ENCODE results near the gene ZNF827. TPM values are rescaled to one million over a fixed set of nuclear protein-coding genes. Genes with fewer than 3 reads are reported as not detected.

ZNF827 gene
- total RNA-seq, 2 experiments from 2014 or later, result 21.8 to 22.4 TPM

DNA sequence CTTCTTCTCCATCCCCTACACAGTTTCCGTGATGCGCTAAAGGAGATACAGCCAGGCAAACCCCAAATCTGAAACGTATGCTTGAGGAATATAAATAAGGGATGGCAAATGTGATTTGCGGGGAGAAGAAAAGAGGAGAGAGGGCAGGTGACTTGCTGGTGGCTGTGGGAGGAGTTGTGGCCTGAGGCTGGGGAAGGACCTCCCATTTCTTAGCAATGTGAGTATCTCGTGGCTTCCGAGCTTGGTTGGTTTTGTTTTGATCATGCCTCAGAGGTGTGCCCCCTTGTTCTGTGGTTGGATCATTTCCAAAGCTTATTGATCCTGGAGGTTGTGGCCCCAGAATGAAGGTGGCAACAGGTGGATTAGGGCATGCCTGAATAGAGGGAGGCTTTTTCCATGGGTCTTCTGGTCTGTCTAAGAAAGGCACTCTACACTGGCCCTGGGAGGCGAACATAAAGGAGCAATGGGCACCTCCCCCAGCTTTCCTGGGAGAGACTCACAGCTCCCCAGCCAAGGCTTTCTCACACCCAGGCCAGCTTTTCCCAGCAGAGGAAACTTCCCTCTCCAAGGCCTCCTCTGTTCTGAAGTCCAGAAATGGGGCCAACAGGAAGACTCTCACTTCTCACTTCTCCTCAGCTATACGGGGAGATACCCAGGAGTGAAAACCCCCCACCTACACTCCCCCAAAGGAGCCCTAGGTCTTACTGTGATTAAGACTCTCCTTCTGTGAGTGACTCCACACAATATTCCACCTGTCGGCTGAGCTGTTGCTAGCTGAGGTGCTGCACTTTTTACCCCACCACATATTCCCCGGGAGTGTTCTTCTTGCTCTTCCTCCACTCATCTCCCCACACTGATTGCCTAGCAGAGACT, 218.6 kb downstream of the ZNF827 start:
- no peaks in the 10 kb centered on the region for H3K36me3 Mint-ChIP-seq
- peaks cover 4% of the 10 kb centered on the region for H3K9me3 Mint-ChIP-seq
- H3K4me1 Mint-ChIP-seq, result peaks cover 12% of the 10 kb centered on the region
- ATAC-seq (ENCODE audit: low read depth) (peak; percentile 61), DNase-seq (no peak)
- no peak overlapping the region for H3K27ac Mint-ChIP-seq
- POLR2A ChIA-PET, result no interaction called here
- H3K4me3 Mint-ChIP-seq, result peak overlapping the region; percentile 6
- H3K27me3 Mint-ChIP-seq, result peaks cover 25% of the 10 kb centered on the region

DNA sequence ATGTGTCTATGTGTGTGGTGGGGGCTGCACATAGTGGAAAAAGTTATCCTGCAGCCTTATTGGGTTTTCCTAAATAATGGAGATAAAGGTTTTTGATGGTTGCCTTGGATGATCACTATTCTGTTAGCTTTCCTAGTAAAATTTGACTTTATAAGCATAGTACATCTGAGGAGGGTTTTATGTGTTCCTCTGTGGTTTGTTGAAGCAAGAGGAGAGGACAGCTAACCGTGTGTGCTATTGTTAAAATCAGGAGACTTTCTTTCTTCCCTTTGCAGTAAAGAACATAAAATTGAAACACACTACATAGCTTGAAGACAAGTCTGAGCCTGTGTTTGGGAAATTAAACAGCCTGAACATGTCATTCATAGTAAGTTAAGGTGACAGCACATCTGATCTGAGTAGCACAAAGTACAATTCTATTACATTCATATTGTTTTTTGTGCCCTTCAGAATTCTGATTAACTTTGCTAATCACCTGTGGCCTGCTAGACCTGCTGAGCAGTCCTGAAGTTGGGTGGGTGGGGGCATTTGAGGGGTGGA, 221.9 kb downstream of the ZNF827 start:
- Mint-ChIP-seq H3K4me3 (no peak overlapping the region), H3K27me3 (peaks cover 15% of the 10 kb centered on the region), H3K27ac (no peak overlapping the region), H3K9me3 (peaks cover 5% of the 10 kb centered on the region), H3K36me3 (no peaks in the 10 kb centered on the region), H3K4me1 (peaks cover 12% of the 10 kb centered on the region)
- POLR2A ChIA-PET, result no interaction called here
- ATAC-seq (ENCODE audit: low read depth) (no peak), DNase-seq (no peak)

DNA sequence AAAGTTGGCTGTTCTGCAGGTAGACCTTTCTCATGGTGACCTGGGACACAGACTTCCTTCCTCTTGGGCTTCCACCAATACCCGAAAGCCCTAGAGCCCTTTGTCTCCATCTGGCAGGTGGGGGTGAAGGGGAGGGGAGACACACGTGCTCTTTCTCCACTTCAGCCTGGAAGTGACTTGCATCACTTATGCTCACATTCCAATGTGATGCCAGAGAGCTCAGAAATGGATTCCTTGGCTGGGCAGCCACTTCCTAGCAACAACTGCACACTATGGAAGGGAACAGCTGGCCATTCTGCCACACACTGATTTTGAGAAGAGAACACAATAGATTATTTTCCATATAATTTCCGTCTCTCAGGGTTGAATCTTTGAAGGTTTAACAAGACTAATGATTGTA, 222.4 kb downstream of the ZNF827 start:
- POLR2A ChIA-PET, result no interaction called here
- ATAC-seq (ENCODE audit: low read depth) (no peak), DNase-seq (no peak)
- H3K9me3 Mint-ChIP-seq, result peaks cover 9% of the 10 kb centered on the region
- H3K4me1 Mint-ChIP-seq, result peaks cover 12% of the 10 kb centered on the region
- H3K27ac Mint-ChIP-seq, result no peak overlapping the region
- H3K4me3 Mint-ChIP-seq, result no peak overlapping the region
- H3K27me3 Mint-ChIP-seq, result peaks cover 15% of the 10 kb centered on the region
- H3K36me3 Mint-ChIP-seq, result peaks cover 3% of the 10 kb centered on the region

DNA sequence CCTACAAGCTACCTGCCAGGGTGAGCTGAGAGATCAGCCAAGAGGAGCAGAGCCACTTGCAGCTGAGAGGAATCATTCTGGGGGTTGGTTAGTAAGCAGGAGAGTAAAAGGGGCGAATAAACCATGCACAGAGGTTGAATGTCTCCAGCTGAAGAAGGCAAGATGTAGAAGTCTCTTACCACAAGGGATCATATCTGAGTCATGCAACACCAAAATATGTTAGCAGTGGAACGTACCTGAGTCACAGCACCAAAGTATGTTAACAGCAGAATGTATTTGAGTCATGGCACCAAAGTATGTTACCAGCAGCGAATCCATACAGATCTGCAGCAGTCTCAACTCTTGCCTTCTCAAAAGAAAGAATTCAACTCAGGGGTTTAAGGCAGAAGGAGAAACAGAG, 228.8 kb downstream of the ZNF827 start:
- Mint-ChIP-seq H3K27ac (no peak overlapping the region), H3K4me1 (no peaks in the 10 kb centered on the region), H3K9me3 (peaks cover 15% of the 10 kb centered on the region), H3K36me3 (peaks cover 10% of the 10 kb centered on the region), H3K27me3 (no peaks in the 10 kb centered on the region), H3K4me3 (no peak overlapping the region)
- POLR2A ChIA-PET, result no interaction called here
- DNase-seq (no peak), ATAC-seq (ENCODE audit: low read depth) (no peak)

DNA sequence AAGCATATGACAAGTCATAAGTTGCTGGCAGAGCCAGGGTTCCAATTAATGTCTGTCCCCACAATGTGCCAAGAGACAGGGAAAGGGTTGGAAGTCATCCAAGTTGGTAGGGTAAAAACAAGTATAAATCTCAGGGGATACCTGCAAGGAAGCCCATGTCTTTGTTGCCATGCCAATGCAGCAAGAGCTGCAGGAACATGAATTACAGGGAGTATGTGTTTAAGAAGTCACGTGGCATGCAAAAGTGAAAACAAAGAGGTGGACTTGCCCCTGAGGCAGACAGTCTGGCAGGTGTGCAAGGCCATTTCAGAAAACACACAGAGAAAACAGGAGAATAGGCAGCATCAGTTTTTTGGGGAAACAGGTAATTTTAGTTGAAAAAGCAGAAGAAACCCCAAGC, 229.3 kb downstream of the ZNF827 start:
- POLR2A ChIA-PET, result no interaction called here
- ATAC-seq (ENCODE audit: low read depth) (no peak), DNase-seq (no peak)
- H3K27ac Mint-ChIP-seq, result no peak overlapping the region
- no peak overlapping the region for H3K4me3 Mint-ChIP-seq
- no peaks in the 10 kb centered on the region for H3K27me3 Mint-ChIP-seq
- H3K9me3 Mint-ChIP-seq, result peaks cover 15% of the 10 kb centered on the region
- H3K4me1 Mint-ChIP-seq, result no peaks in the 10 kb centered on the region
- peaks cover 10% of the 10 kb centered on the region for H3K36me3 Mint-ChIP-seq

Other genes starting within 250 kb of the ZNF827 start
- gene LSM6, start 236.9 kb upstream of the ZNF827 start, total RNA-seq, result 10 to 100 TPM; 54.7 to 54.9 TPM